Left colon (tissue), 2 donors: Measurements from ENCODE around the gene TTC14. TPM values are rescaled to one million over a fixed set of nuclear protein-coding genes. Genes with fewer than 3 reads are reported as not detected.

ENCODE experiments used
- ATAC-seq: fragments of 200-7000 bp; cut with Tn5 transposase; one replicate; pipeline ENCODE4 v1.9.1; 2020; ENCODE audit warnings: mild to moderate bottlenecking, moderate library complexity
- DNase-seq, 2 donors: peaks; one replicate each; pipeline ENCODE4 v3.0.0-alpha.2; 2020
- intact Hi-C, 2 donors: fragments of 100-400 bp; cut with DNase I in 1 of 2; cut with micrococcal nuclease in 1 of 2; formaldehyde crosslinking; loops; one replicate each; pipeline versions ENCODE4 v1.11.2 to v1.14.0; 2022; cut with DNase I, micrococcal nuclease
- total RNA-seq, 2 donors: library from RNA; stranded (reverse); fragmentation: NEBNext Ultra II Directional; extraction: Animal tissue kit (Norgen Biotek cat#: 25700); gene quantifications; one replicate each; pipeline ENCODE4 v1.2.1, GENCODE V29; 2021
- donor health status: DM: no; HTN: no; CAD: no.
- donor health status: DM: yes; HTN: yes; CAD: no.

Gene TTC14
- total RNA-seq, 2 donors from 2014 or later = 31.6 to 32.4 TPM

- DNase-seq = no peak
Observed at GRCh38 chr3:180619723-180620122, 17.8 kb downstream of the TTC14 start.

GRCh38 chr3:180624714-180625113 lies 22.8 kb downstream of the TTC14 start:
- ATAC-seq (no peak), DNase-seq (no peak)
- intact Hi-C loops = no loop called here

More at GRCh38 chr3:180619723-180620122, 17.8 kb downstream of the TTC14 start:
- intact Hi-C loops = no loop called here
- ATAC-seq = no peak

GRCh38 chr3:180626844-180627243 lies 24.9 kb downstream of the TTC14 start:
- ATAC-seq = no peak
- no peak for DNase-seq
- intact Hi-C loops = no loop called here

- intact Hi-C loops = no loop called here
- DNase-seq (no peak), ATAC-seq (no peak)
Observed at GRCh38 chr3:180630371-180630770, 28.4 kb downstream of the TTC14 start.

- no peak for ATAC-seq
- no peak for DNase-seq
- intact Hi-C loops = no loop called here
Observed at GRCh38 chr3:180631317-180631716, 29.4 kb downstream of the TTC14 start.

- ATAC-seq = no peak
Observed at GRCh38 chr3:180633722-180634121, 31.8 kb downstream of the TTC14 start.

GRCh38 chr3:180640987-180641386 lies 39.0 kb downstream of the TTC14 start:
- ATAC-seq (no peak), DNase-seq (no peak)
- intact Hi-C loops = no loop called here

More at GRCh38 chr3:180633722-180634121, 31.8 kb downstream of the TTC14 start:
- intact Hi-C loops = no loop called here
- DNase-seq = no peak

- DNase-seq = no peak
- no peak for ATAC-seq
- intact Hi-C loops = no loop called here
Observed at GRCh38 chr3:180646187-180646790, 44.3 kb downstream of the TTC14 start.

- intact Hi-C loops = no loop called here
- ATAC-seq (no peak), DNase-seq (no peak)
Observed at GRCh38 chr3:180656406-180656805, 54.4 kb downstream of the TTC14 start.

GRCh38 chr3:180657094-180657493 lies 55.1 kb downstream of the TTC14 start:
- ATAC-seq (no peak), DNase-seq (no peak)
- intact Hi-C loops = no loop called here

Other genes starting within 250 kb of the TTC14 start
- gene CCDC39, start 77.3 kb downstream of the TTC14 start, total RNA-seq = not detected